ENCODE measurements around the gene ATF6. TPM values are rescaled to one million over a fixed set of nuclear protein-coding genes. Genes with fewer than 3 reads are reported as not detected.

Gene ATF6
- total RNA-seq, 2 experiments from 2014 or later: 16.2 to 17.1 TPM

- H3K27me3 ChIP-seq (ENCODE audit: control insufficient read depth in 1 of 2, insufficient read depth in 2 of 2, low read length in 2 of 2): no peaks in the 10 kb centered on the region
- no peaks in the 10 kb centered on the region for H3K9me3 ChIP-seq (ENCODE audit: control insufficient read depth in 1 of 2, insufficient read depth in 1 of 2, low read length in 2 of 2)
- peaks cover 44% of the 10 kb centered on the region for H3K36me3 ChIP-seq (ENCODE audit: insufficient read depth, low read length)
- POLR2A ChIA-PET: no interaction called here
- Mint-ChIP-seq H3K27me3 (no peaks in the 10 kb centered on the region), H3K9me3 (no peaks in the 10 kb centered on the region), H3K4me3 (no peak overlapping the region), H3K36me3 (ENCODE audit: low read depth) (peaks cover 86% of the 10 kb centered on the region), H3K4me1 (ENCODE audit: low read depth) (peaks cover 11% of the 10 kb centered on the region), H3K27ac (no peak overlapping the region)
- intact Hi-C loops (cut with DNase I, micrococcal nuclease): no loop called here
- TF ChIP-seq CTCF (IDR thresholded peaks at IDR 0.05): no peak
- H3K4me1 ChIP-seq (ENCODE audit: insufficient read depth, low read length): no peaks in the 10 kb centered on the region
- ATAC-seq (ENCODE audit: poor library complexity): no peak
- no peak overlapping the region for H3K4me3 ChIP-seq (ENCODE audit: low read length)
- CTCF ChIA-PET: no interaction called here
- H3K27ac ChIP-seq (ENCODE audit: low read depth in 1 of 2, low read length in 2 of 2): no peak overlapping the region
- no peak for DNase-seq
Observed at GRCh38 chr1:161816201-161816600, 50.1 kb downstream of the ATF6 start.

GRCh38 chr1:161817176-161817730 lies 51.1 kb downstream of the ATF6 start:
- H3K36me3 ChIP-seq (ENCODE audit: insufficient read depth, low read length): peaks cover 54% of the 10 kb centered on the region
- no peak overlapping the region for H3K27ac ChIP-seq (ENCODE audit: low read depth in 1 of 2, low read length in 2 of 2)
- peaks cover 11% of the 10 kb centered on the region for H3K4me1 Mint-ChIP-seq (ENCODE audit: low read depth)
- TF ChIP-seq CTCF (IDR thresholded peaks at IDR 0.05): no peak
- H3K27me3 Mint-ChIP-seq: no peaks in the 10 kb centered on the region
- intact Hi-C loops (cut with DNase I, micrococcal nuclease): no loop called here
- no peaks in the 10 kb centered on the region for H3K9me3 Mint-ChIP-seq
- no peaks in the 10 kb centered on the region for H3K9me3 ChIP-seq (ENCODE audit: control insufficient read depth in 1 of 2, insufficient read depth in 1 of 2, low read length in 2 of 2)
- no peak overlapping the region for H3K27ac Mint-ChIP-seq
- H3K4me1 ChIP-seq (ENCODE audit: insufficient read depth, low read length): no peaks in the 10 kb centered on the region
- POLR2A ChIA-PET: no interaction called here
- H3K27me3 ChIP-seq (ENCODE audit: control insufficient read depth in 1 of 2, insufficient read depth in 2 of 2, low read length in 2 of 2): no peaks in the 10 kb centered on the region
- no peak overlapping the region for H3K4me3 Mint-ChIP-seq
- peaks cover 86% of the 10 kb centered on the region for H3K36me3 Mint-ChIP-seq (ENCODE audit: low read depth)
- no peak for ATAC-seq (ENCODE audit: poor library complexity)
- DNase-seq: no peak
- H3K4me3 ChIP-seq (ENCODE audit: low read length): no peak overlapping the region
- CTCF ChIA-PET: no interaction called here

GRCh38 chr1:161820914-161821313 lies 54.8 kb downstream of the ATF6 start:
- no peak overlapping the region for H3K27ac ChIP-seq (ENCODE audit: low read depth in 1 of 2, low read length in 2 of 2)
- ATAC-seq (ENCODE audit: poor library complexity) (no peak), DNase-seq (no peak)
- ChIA-PET POLR2A (no interaction called here), CTCF (no interaction called here)
- no peak overlapping the region for H3K4me3 ChIP-seq (ENCODE audit: low read length)
- TF ChIP-seq CTCF (IDR thresholded peaks at IDR 0.05): no peak
- no peak overlapping the region for H3K4me3 Mint-ChIP-seq
- H3K27me3 ChIP-seq (ENCODE audit: control insufficient read depth in 1 of 2, insufficient read depth in 2 of 2, low read length in 2 of 2): no peaks in the 10 kb centered on the region
- no peak overlapping the region for H3K27ac Mint-ChIP-seq
- H3K27me3 Mint-ChIP-seq: no peaks in the 10 kb centered on the region
- no peaks in the 10 kb centered on the region for H3K9me3 Mint-ChIP-seq
- no peaks in the 10 kb centered on the region for H3K9me3 ChIP-seq (ENCODE audit: control insufficient read depth in 1 of 2, insufficient read depth in 1 of 2, low read length in 2 of 2)
- intact Hi-C loops (cut with DNase I, micrococcal nuclease): no loop called here
- peaks cover 88% of the 10 kb centered on the region for H3K36me3 Mint-ChIP-seq (ENCODE audit: low read depth)
- peaks cover 5% of the 10 kb centered on the region for H3K4me1 Mint-ChIP-seq (ENCODE audit: low read depth)
- H3K36me3 ChIP-seq (ENCODE audit: insufficient read depth, low read length): peaks cover 66% of the 10 kb centered on the region
- H3K4me1 ChIP-seq (ENCODE audit: insufficient read depth, low read length): no peaks in the 10 kb centered on the region
